LNCAP (cell line): ENCODE data around the gene ZNF738.

Experiments used
- TF ChIP-seq, protein P1 (sequence below): fragments of 450-650 bp; IDR thresholded peaks from 2 replicates; pipeline ENCODE4 v1.5.1; 2017; ENCODE audit warnings: mild to moderate bottlenecking

The ZNF738 gene

DNA sequence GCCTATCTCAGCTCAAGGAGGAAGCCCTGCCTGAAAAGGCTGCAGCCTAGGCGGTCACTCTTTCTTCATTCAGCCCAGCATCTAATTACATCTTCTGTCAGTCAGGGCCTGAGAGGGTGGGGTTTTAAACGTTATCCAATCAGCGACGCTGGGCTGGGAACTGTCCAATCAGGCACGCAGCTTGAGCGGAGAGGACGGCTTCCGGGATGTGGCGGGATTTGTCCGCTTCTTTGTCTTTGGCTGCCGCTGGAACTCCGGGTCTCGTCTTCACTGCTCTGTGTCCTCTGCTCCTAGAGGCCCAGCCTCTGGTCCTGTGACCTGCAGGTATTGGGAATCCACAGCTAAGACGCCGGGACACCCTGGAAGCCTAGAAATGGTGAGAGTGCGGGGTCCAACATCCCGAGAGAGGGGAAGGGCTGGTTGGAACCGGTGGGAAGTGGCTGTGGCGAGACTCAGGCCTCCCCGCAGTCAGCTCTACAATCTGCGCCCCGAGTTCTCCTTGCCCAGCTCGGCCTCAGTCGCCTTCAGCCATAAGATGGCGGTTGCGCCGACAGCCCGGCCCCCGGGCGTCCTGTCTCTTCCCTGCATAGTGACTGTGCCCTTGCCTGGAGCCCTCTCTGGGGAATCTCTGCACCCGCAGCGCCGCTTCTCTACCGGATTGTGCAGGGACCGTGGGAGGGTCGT, at the start of gene ZNF738:
Gene ZNF738 (plus strand): TSS at position 233 of the 684 bp plus-strand sequence. CDS start 141 bp downstream, at position 374.
- TF ChIP-seq, protein P1, sequence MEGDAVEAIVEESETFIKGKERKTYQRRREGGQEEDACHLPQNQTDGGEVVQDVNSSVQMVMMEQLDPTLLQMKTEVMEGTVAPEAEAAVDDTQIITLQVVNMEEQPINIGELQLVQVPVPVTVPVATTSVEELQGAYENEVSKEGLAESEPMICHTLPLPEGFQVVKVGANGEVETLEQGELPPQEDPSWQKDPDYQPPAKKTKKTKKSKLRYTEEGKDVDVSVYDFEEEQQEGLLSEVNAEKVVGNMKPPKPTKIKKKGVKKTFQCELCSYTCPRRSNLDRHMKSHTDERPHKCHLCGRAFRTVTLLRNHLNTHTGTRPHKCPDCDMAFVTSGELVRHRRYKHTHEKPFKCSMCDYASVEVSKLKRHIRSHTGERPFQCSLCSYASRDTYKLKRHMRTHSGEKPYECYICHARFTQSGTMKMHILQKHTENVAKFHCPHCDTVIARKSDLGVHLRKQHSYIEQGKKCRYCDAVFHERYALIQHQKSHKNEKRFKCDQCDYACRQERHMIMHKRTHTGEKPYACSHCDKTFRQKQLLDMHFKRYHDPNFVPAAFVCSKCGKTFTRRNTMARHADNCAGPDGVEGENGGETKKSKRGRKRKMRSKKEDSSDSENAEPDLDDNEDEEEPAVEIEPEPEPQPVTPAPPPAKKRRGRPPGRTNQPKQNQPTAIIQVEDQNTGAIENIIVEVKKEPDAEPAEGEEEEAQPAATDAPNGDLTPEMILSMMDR, result no peak

DNA sequence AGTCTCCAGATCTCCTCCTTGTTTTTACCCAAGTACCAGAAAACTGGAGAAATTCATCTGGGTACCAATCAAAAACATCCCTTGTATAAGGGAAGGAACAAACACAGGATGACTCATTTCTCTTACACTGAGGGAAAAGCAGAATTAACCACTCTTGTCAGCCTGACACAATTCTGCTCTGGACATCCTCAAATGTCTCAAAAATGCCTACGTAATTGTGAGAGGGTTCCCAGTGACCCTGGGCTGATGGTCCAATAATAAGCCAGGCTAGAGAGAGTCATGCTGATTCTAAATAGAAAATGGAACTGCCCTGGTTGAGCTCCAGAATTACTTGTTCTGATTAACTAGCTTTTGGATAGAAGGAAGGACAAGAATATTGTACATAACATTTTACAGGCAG, 44.1 kb upstream of the ZNF738 start:
- TF ChIP-seq, protein P1, result no peak

DNA sequence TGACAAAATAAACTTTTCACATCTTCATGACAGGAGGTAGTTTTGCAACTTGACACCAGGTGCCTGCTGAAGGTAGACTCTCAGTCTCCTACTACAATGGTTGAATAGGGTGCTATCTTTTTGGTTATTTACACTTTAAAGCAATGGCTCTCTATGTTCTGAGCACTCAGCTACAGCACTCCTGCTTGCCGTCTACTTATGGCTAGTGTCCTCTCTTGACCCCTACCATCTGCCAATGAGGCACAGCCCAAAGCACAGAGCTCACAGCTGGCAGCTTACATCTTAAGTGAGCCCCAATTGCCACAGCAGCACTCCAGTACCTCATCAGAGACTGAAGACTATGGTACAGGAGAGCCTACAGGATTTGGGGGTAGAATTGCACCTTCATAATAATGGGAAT, 41.0 kb upstream of the ZNF738 start:
- TF ChIP-seq, protein P1, result no peak

DNA sequence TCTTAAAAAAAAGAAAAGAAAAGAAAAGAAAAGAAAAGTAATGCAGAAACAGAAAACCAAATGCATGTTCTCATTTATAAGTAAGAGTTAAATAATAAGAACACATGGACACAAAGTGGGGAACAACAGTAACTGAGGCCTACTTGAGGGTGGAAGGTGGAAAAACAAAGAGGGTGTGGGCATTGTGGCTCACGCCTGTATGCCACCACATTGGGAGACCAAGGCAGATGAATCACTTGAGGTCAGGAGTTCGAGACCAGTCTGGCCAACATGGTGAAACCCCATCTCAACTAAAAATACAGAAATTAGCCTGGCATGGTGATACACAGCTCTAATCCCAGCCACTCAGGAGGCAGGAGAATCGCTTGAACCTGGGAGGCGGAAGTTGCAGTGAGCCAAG, 37.7 kb upstream of the ZNF738 start:
- TF ChIP-seq, protein P1, result no peak

DNA sequence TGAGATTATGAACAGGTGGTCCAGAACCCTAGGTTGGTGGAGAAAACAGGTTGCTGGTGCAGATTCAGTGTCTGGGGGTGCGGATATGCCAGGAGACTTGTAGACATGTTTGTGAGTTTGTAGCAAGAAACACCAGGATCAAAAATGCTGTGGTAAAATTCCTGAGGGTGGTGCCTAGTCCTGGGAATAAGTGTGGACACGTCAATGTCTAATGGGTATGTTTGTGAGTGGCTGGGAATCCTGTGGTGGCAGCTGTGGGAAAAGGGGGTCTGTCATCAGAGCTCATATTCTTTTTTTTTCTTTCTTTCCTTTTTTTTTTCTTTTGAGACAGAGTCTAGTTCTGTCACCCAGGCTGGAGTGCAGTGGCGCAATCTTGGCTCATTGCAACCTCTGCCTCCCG, 36.8 kb upstream of the ZNF738 start:
- TF ChIP-seq, protein P1, result no peak

DNA sequence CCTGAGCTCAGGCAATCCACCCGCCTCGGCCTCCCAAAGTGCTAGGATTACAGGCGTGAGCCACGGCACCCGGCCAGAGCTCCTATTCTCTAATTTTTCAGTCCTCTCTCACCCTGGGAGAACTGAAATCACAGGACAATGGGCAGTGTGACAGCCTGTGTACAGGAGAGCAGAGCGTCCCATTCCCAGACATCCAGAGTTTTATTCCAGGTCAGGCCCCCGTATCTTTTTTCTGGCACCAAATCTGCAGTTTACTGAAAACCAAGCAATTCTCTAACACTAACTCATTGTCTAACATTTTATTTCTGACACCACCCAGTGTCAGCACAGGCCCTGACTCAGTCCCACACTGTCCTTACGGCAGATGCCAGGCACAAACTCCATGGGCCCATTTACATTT, 36.3 kb upstream of the ZNF738 start:
- TF ChIP-seq, protein P1, result no peak

DNA sequence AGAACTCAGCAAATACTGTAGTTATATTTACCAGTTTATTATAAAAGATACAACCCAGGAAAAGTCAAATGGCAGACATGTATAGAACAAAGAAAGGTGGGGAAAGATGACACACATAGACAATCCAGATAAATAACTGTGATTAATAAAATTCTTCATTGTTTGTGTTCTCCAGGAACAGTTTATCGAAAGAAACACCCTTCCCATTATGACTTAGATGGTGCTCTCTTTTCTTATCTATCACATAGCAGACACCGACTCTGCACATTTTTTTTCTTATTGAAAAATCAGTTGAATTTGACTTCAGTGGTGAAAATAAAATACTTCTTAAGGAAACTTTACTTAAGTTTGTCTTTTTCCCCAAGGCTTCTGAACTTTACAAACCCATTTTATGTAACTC, 35.8 kb upstream of the ZNF738 start:
- TF ChIP-seq, protein P1, result no peak

DNA sequence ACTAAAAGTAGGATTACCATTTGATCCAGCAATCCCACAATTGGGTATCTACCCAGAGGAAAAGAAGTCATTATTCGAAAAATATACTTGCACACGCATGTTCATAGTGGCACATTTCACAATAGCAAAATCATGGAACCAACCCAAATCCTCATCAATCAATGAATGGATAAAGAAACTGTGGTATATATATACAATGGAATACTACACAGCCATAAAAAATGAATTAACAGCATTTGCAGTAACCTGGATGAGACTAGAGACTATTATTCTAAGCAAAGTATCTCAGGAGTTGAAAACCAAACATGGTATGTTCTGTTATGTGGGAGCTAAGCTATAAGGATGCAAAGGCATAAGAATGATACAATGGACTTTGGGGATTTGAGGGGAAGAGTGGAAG, 32.6 kb upstream of the ZNF738 start:
- TF ChIP-seq, protein P1, result no peak
